HCT116 (cell line): Measurements from ENCODE around the gene SMIM36. TPM values are rescaled to one million over a fixed set of nuclear protein-coding genes. Genes with fewer than 3 reads are reported as not detected.

Experiments
- ATAC-seq: fragments of 200-7000 bp; cut with Tn5 transposase; 2 replicates; pipeline ENCODE4 v1.9.1; 2020; ENCODE audit warnings: mild to moderate bottlenecking, moderate library complexity
- BruUV-seq: library from RNA; stranded (reverse); fragments of 400-500 nt; replicated peaks from 2 replicates; lab custom pipeline; 2021; lab: Mats Ljungman, UMichigan
- CTCF ChIA-PET: fragments of 300-600 bp; sonication (Branson Sonifier 250); formaldehyde crosslinking; loops from one replicate; lab custom pipeline; 2021; ENCODE audit warnings: antibody characterized with exemption; lab: Charles Lee
- POLR2A ChIA-PET: fragments of 300-600, 350-600 bp; sonication (Branson Sonifier 250); formaldehyde crosslinking; loops from one replicate; lab custom pipeline; 2021; ENCODE audit warnings: antibody characterized with exemption; lab: Charles Lee
- RAD21 ChIA-PET, 2 experiments: fragments of 300-600 bp; sonication (Branson Sonifier 250); formaldehyde crosslinking; loops; one replicate each; lab custom pipeline; 2023; ENCODE audit warnings: low total read pairs in 2 of 2; ENCODE audit not compliant: uncharacterized antibody in 2 of 2, unreplicated experiment in 2 of 2, low non-redundant PET in 1 of 2; lab: Charles Lee
- DNase-seq: peaks from one replicate; pipeline ENCODE4 v3.0.0-alpha.2; 2010; ENCODE audit warnings: low read depth, low spot score
- H2AFZ ChIP-seq: fragments of 200-600 bp; shearing (Covaris generic), sonication (generic); 2 replicates; pipeline ENCODE4 v1.6.1; 2017; ENCODE audit warnings: low read depth, mixed run types, mixed read lengths, antibody characterized with exemption, low read length; ENCODE audit not compliant: poor library complexity, severe bottlenecking
- H3K27ac ChIP-seq: 2 replicates; pipeline ENCODE4 v1.5.1; 2012; ENCODE audit warnings: low read depth, low read length
- H3K27me3 ChIP-seq: fragments of 200-600 bp; sonication (generic); 2 replicates; pipeline ENCODE4 v1.6.1; 2016; ENCODE audit warnings: mixed run types, low read length, mixed read lengths; ENCODE audit not compliant: insufficient read depth
- H3K36me3 ChIP-seq, 2 experiments: fragments of 200-500 bp in 1 of 2; fragments of 200-600 bp in 1 of 2; sonication (Bioruptor generic) in 1 of 2; sonication (generic) in 1 of 2; 2 replicates each; pipeline versions ENCODE4 v1.5.1 to v1.6.1; 2014 to 2016; ENCODE audit warnings: low read length in 2 of 2, inconsistent platforms in 1 of 2, mixed read lengths in 1 of 2, mixed run types in 1 of 2; ENCODE audit not compliant: insufficient read depth in 2 of 2, control insufficient read depth in 1 of 2
- H3K4me1 ChIP-seq, 2 experiments: fragments of 200-600 bp in 1 of 2; sonication (generic) in 1 of 2; 2 replicates each; pipeline versions ENCODE4 v1.5.1 to v1.6.1; 2012 to 2017; ENCODE audit warnings: low read length in 2 of 2, inconsistent platforms in 1 of 2, mild to moderate bottlenecking in 1 of 2, mixed read lengths in 1 of 2, mixed run types in 1 of 2, moderate library complexity in 1 of 2; ENCODE audit not compliant: insufficient read depth in 2 of 2, control insufficient read depth in 1 of 2
- H3K4me2 ChIP-seq: fragments of 200-600 bp; sonication (generic); 2 replicates; pipeline ENCODE4 v1.6.1; 2017; ENCODE audit warnings: mixed run types, low read length, mixed read lengths
- H3K4me3 ChIP-seq, 2 experiments: fragments of 200-600 bp in 1 of 2; sonication (generic) in 1 of 2; replicated peaks in 1 of 2; 2 replicates each; pipeline ENCODE4 v1.5.1; 2011 to 2016; ENCODE audit warnings: low read length in 2 of 2, control low read depth in 1 of 2, low read depth in 1 of 2, mild to moderate bottlenecking in 1 of 2, mixed read lengths in 1 of 2, mixed run types in 1 of 2
- H3K79me2 ChIP-seq: fragments of 200-600 bp; sonication (generic); 2 replicates; pipeline ENCODE4 v1.6.1; 2017; ENCODE audit warnings: mild to moderate bottlenecking, mixed run types, low read length, moderate library complexity, mixed read lengths; ENCODE audit not compliant: insufficient read depth
- H3K9ac ChIP-seq: fragments of 200-600 bp; sonication (generic); 2 replicates; pipeline ENCODE4 v1.6.1; 2016; ENCODE audit warnings: low read length, mixed read lengths
- H3K9me2 ChIP-seq: fragments of 200-600 bp; sonication (generic), shearing (Covaris generic); 2 replicates; pipeline ENCODE4 v1.6.1; 2017; ENCODE audit warnings: mixed run types, mild to moderate bottlenecking, moderate library complexity; ENCODE audit not compliant: insufficient read depth
- H3K9me3 ChIP-seq, 2 experiments: fragments of 200-500 bp in 1 of 2; fragments of 200-600 bp in 1 of 2; sonication (Bioruptor generic) in 1 of 2; sonication (generic) in 1 of 2; 2 replicates each; pipeline ENCODE4 v1.6.1; 2014 to 2017; ENCODE audit warnings: low read length in 2 of 2, mixed read lengths in 2 of 2, inconsistent platforms in 1 of 2, low read depth in 1 of 2, mild to moderate bottlenecking in 1 of 2, mixed run types in 1 of 2, moderate library complexity in 1 of 2; ENCODE audit not compliant: control insufficient read depth in 1 of 2, insufficient read depth in 1 of 2
- H4K20me1 ChIP-seq: fragments of 200-600 bp; sonication (generic), shearing (Covaris generic); 2 replicates; pipeline ENCODE4 v1.6.1; 2017; ENCODE audit warnings: mixed run types, mild to moderate bottlenecking, moderate library complexity; ENCODE audit not compliant: insufficient read depth
- ATF3 ChIP-seq: IDR thresholded peaks from 2 replicates; pipeline ENCODE4 v1.6.1; 2012
- ELF1 ChIP-seq: IDR thresholded peaks from 2 replicates; pipeline ENCODE4 v1.6.1; 2012; ENCODE audit warnings: low read depth, borderline replicate concordance
- FOSL1 ChIP-seq: IDR thresholded peaks from 2 replicates; pipeline ENCODE4 v1.6.1; 2012; ENCODE audit warnings: low read depth
- POLR2AphosphoS5 ChIP-seq: IDR thresholded peaks from 2 replicates; pipeline ENCODE4 v1.6.1; 2011; ENCODE audit warnings: mild to moderate bottlenecking, low read depth, low read length, moderate library complexity
- SRF ChIP-seq: IDR thresholded peaks from 2 replicates; pipeline ENCODE4 v1.6.1; 2012; ENCODE audit warnings: low read depth
- YY1 ChIP-seq: IDR thresholded peaks from 2 replicates; pipeline ENCODE4 v1.6.1; 2011; ENCODE audit warnings: low read length, low read depth, moderate library complexity, mild to moderate bottlenecking; ENCODE audit not compliant: insufficient replicate concordance; ENCODE audit errors: extremely low read depth
- ZBTB33 ChIP-seq: IDR thresholded peaks from 2 replicates; pipeline ENCODE4 v1.6.1; 2011; ENCODE audit warnings: mild to moderate bottlenecking, low read length, moderate library complexity; ENCODE audit not compliant: insufficient replicate concordance; ENCODE audit errors: extremely low read depth
- intact Hi-C: fragments of 100-400 bp; cut with micrococcal nuclease; formaldehyde crosslinking; loops from 2 replicates; pipeline ENCODE4 v1.10.0; 2022
- total RNA-seq: library from RNA; stranded (reverse); gene quantifications from one replicate; pipeline ENCODE4 v1.2.1, GENCODE V29; 2021; ENCODE audit not compliant: unreplicated experiment

Gene SMIM36
- total RNA-seq, 1 experiment from 2014 or later = 0.37 TPM

- no peaks in the 10 kb centered on the region for H3K9me3 ChIP-seq
- RAD21 ChIA-PET = no interaction called here
- intact Hi-C loops = no loop called here
- ATAC-seq = no peak
- H3K27ac ChIP-seq = no peak overlapping the region
- no TSS peak for BruUV-seq
- no peaks in the 10 kb centered on the region for H3K4me1 ChIP-seq
- CTCF ChIA-PET = no interaction called here
- no peaks in the 10 kb centered on the region for H4K20me1 ChIP-seq
- POLR2A ChIA-PET = no interaction called here
- no peak overlapping the region for H3K4me2 ChIP-seq
- no peaks in the 10 kb centered on the region for H3K9me2 ChIP-seq
- H3K79me2 ChIP-seq = no peaks in the 10 kb centered on the region
- no peaks in the 10 kb centered on the region for H3K27me3 ChIP-seq
- H3K9ac ChIP-seq = no peak overlapping the region
- no peak overlapping the region for H2AFZ ChIP-seq
- no peak overlapping the region for H3K4me3 ChIP-seq
- H3K36me3 ChIP-seq = no peaks in the 10 kb centered on the region
- TF ChIP-seq ELF1 = no peak
- TF ChIP-seq POLR2AphosphoS5 = no peak
- no peak for TF ChIP-seq YY1
- TF ChIP-seq SRF = no peak
- TF ChIP-seq FOSL1 = no peak
- no peak for TF ChIP-seq ZBTB33
- TF ChIP-seq ATF3 = no peak
- DNase-seq = no peak
These were observed 15.0 kb downstream of the SMIM36 start for GRCh38 chr17:55496094-55496881.
